Upper lobe of left lung (tissue), 4 donors: ENCODE data around the gene PSG5.
"Not testable (repeated sequence)": the region's sequence is repeated elsewhere in the genome, so short reads cannot be mapped to it uniquely, and the experiment has no call there.

Experiments used
- CTCF ChIP-seq, 6 experiments: fragments of 450-650 bp in 4 of 6; fragments of 200-600 bp in 2 of 6; sonication (generic) in 2 of 6; IDR thresholded peaks; one replicate each; pipeline ENCODE4 v1.5.1; 2016 to 2019; ENCODE audit warnings: antibody characterized with exemption in 6 of 6
- EP300 ChIP-seq, 4 donors: sonication (generic); formaldehyde crosslinking; IDR thresholded peaks; one replicate each; pipeline ENCODE4 v1.5.1; 2017; ENCODE audit warnings: antibody characterized with exemption in 4 of 4, control low read depth in 2 of 4

GRCh38 chr19:43224201-43224854, 38.0 kb upstream of the PSG5 start:
- TF ChIP-seq CTCF, EP300 (IDR thresholded peaks at IDR 0.05): not testable (repeated sequence)
